Measurements from ENCODE around the gene DCST1.

The DCST1 gene

GRCh38 chr1:155014709-155015508, 18.7 kb upstream of the DCST1 start:
- no peak for DNase-seq

GRCh38 chr1:155015527-155016230, 17.9 kb upstream of the DCST1 start:
- no peak for DNase-seq

DNA sequence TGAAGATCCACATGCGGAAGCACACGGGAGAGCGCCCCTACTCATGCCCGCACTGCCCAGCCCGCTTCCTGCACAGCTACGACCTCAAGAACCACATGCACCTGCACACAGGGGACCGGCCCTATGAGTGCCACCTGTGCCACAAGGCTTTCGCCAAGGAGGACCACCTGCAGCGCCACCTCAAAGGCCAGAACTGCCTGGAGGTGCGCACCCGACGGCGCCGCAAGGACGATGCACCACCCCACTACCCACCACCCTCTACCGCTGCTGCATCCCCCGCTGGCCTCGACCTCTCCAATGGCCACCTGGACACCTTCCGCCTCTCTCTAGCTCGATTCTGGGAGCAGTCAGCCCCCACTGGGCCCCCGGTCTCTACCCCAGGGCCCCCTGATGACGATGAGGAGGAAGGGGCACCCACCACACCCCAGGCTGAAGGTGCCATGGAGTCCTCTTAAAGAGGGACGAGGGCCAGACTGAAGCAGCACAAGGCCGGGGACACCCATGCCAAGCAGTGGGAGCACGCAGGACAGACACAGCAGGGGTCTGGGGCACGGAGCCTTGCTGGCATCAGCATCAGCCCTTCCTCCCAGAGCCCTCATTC, 17.3 kb upstream of the DCST1 start:
- no peak for DNase-seq

DNA sequence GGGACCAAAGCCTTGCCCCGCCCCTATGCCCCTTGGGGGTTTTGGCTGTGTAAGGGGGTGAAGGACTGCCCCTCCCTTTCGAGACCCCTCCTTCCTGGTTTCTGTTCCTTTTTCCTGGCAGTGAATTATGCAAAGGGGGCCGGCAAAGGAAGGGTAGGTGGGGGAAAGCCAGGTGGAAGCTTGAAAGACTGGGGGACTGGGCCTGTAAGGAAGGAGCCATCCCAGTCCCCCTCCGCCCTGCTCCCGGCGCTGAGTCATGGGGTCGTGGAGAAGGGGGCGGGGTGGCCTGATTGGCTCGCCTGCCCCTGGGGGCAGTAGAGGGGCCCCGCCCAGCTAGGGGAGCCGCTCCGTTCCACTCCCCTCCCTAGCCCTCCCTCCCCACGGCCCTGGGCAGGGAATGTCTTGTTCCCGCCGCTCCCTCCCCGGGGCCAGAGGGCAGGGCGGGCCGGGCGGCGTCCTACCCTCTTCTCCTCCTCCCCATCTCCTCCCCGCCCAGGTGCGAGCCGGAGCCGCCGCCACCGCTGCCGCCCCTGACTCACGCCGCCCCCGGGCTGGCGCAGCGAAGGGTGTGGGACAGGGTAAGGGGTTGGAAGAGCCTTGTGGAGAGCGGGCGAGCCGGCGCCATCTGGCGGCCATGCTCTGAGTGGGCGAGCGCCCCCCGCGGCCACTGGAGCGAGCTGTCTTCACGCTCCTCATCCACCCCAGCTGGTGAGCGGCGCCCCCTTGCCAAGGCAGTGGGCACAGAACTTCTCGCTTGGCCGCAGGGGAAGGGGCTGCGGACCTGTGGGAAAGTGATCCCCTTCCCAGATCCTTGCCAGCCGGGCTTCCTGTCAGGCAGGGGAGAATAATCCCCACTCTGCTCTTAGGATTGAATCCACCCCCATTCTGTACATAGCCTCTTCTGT, 16.3 kb upstream of the DCST1 start:
- peak; percentile 82 for DNase-seq

GRCh38 chr1:155017946-155018316, 15.7 kb upstream of the DCST1 start:
- DNase-seq, result no peak

GRCh38 chr1:155018617-155019348, 14.8 kb upstream of the DCST1 start:
- DNase-seq, result no peak

GRCh38 chr1:155019377-155020245, 14.0 kb upstream of the DCST1 start:
- no peak for DNase-seq

DNA sequence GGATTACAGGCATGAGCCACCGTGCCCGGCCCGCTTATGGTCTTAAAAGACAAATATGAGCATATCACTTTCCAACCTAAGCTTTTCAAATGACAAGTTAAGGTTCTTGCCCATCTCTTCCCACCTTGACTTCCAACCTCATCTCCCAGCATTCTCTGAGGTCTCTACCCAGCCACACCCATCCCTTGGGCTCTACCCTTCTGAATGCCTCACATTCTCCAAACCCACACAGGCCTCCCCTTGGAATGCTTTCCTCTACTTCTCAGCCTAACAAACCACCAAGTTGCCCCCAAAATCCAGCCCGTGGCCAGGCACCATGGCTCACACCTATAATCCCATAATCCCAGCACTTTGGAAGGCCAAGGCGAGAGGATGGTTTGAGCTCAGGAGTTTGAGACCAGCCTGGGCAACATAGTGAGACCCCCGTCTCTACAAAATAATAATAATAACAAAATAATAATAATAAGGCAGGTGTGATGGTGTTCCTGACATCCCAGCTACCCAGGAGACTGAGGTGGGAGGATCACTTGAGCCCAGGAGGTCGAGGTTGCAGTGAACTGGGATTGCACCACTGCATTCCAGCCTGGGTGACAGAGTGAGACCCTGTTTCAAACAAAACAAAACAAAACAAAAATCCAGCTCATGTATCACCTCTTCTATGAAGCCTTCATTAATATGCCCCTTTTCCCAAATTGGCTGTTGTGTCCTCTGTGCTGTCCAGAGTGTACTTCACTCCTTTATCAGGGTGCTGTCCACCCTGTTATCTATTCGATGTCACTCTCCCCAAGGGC, 11.3 kb upstream of the DCST1 start:
- DNase-seq, result no peak

GRCh38 chr1:155022927-155023236, 10.7 kb upstream of the DCST1 start:
- no peak for DNase-seq

- DNase-seq, result no peak
Observed at GRCh38 chr1:155023627-155024026, 10.0 kb upstream of the DCST1 start.

- DNase-seq, result no peak
Observed at GRCh38 chr1:155024315-155024714, 9.3 kb upstream of the DCST1 start.

DNA sequence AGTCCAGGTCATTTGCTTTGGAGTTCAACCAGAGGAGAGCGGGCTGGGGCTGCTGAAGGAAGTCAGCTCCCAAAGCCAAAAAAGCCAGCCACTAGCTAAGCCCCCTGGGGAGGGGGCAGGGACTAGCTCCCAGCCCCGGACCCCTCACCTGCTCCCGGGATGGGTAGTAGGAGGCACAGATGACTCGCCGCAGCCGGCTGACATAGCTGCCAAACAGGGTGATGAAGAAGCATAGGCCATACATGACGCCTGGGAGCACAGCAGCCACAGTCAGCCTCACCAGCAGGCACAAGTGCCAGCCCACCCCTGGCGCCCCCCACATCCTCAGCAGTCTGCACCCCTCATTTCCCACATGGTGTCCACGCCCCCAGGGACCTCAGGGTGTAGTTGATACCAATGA, 7.5 kb upstream of the DCST1 start:
- no peak for DNase-seq

GRCh38 chr1:155026588-155026987, 7.0 kb upstream of the DCST1 start:
- no peak for DNase-seq

GRCh38 chr1:155029513-155030242, 3.9 kb upstream of the DCST1 start:
- DNase-seq, result no peak

- no peak for DNase-seq
Observed at GRCh38 chr1:155030243-155030795, 3.3 kb upstream of the DCST1 start.

DNA sequence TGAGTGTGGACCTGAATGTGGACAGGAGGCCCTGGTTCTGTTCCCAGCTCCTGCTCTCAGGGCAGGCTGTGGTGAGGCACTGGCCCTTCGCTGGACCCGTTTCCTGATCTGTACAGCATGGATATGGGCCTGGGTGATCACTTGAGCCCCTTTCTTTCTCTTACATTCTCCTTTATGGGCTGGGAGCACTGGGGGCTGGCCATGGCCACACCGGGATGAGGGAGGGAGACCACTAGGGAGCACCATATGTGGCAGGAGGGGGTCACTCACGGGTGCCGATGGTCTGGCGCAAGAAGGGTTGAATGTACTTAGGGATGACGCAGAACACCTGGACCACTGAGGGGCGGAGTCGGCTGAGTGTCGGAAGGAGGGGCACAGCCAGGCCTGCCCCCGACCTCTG, 2.7 kb upstream of the DCST1 start:
- no peak for DNase-seq

DNA sequence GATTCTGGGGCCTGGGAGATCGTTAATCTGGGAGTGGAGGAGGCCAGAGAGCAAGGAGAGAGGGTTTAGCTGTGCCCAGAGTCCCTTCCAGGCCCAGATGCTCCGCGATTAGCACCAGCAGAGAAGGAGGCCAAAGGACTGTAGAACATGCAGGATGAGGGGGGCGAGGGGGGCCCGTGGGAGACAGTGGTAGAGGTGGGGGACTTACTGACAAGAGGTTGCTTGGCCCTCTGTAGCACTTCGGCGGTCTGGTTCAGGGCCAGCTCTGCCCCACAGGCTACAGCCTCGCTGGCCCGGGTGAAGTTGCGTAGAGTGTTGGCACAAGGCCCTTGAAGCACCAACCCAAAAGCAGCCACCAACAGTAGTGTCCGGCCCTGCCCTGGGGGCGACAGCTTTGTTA, 738 bp upstream of the DCST1 start:
- DNase-seq, result no peak

- no peak for DNase-seq
Observed at GRCh38 chr1:155034318-155035208, 939 bp downstream of the DCST1 start.

DNA sequence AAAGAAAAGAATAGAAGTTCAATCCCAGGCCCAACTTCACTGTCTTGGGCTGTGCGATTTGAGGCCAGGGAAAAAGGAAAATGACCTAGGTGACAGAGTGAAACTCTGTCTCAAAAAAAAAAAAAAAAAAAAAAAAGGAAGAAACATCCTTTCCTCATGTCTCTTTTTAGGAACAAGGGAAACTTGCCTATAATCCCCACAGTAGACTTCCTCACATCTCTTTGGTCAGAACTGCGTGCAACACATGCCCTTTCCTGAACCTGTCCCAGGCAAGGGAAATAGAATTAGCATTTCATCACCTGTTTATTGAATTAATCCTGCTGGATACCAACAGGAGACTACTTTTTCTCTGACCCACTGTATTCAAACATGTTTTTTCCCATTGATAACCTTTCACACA, 2.3 kb downstream of the DCST1 start:
- no peak for DNase-seq
